GM18867 (cell line): Measurements from ENCODE around the gene TFEB.
A peak's percentile ranks its signal among the peaks of the same experiment; 100 is the strongest.

Experiments
- ATAC-seq: cut with Tn5 transposase; IDR thresholded peaks from one replicate; pipeline ENCODE4 v1.9.1; 2021; ENCODE audit warnings: mild to moderate bottlenecking, moderate library complexity; ENCODE audit not compliant: unreplicated experiment

TFEB gene

DNA sequence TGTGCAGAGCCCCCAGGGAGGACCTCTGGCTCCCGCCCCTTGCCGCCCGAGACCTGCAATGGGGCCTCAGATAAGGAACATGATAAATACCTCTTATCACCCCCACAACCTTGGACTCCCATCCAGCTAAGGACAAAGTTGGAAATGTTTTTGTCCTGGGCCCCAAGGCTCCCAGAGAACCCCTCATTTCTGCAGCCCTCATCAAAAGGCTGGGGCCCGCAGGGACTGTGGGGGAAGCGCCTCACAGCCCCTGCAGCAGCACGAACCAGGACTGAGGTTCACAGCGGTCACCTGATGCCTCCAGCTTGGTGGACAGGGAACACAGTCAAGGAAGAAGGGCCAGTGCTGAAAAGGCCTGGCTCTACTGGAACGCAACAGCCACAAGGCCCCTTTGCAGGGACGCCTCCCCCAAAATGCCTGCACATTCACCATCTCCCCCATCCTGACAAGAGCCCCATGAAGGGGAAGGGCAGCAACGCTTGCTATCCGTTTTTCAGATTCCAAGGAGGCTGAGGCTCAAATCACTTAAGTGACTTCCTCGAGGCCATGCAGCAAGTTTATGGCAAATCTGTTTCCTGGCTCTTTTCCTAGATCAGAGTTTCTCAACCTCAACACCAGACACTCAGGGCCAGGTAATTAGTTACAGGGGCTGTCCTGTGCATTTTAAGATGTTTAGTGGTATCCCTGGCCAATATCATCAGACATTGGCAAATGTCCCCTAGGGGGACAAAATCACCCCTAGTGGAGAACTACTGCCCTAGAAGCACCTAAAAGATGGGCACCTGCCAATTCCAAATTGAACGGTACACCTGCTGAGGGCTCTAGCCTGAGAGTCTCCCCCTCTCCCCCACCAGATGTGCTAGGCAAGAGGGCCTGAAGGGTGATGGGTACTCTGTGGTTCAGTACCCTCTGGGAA, 10.6 kb downstream of the TFEB start:
- no peak for ATAC-seq

DNA sequence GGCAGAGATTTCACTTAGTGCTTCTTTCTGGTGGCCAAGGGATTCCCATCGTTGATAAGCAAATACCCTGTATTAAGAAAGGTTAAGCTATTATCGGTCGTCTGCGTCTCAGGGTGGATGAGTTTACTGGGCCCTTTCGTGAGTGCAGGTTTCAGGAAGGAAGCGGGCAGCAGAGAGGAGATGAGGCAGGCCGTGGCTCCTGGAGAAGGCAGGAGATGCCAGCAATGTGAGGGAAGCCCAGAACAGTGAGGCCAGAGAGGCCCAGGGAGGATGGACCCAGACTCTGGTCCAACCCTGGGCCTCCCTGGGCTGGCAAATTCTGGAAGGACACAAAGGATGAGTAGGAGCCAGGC, 11.2 kb downstream of the TFEB start:
- ATAC-seq, result no peak

DNA sequence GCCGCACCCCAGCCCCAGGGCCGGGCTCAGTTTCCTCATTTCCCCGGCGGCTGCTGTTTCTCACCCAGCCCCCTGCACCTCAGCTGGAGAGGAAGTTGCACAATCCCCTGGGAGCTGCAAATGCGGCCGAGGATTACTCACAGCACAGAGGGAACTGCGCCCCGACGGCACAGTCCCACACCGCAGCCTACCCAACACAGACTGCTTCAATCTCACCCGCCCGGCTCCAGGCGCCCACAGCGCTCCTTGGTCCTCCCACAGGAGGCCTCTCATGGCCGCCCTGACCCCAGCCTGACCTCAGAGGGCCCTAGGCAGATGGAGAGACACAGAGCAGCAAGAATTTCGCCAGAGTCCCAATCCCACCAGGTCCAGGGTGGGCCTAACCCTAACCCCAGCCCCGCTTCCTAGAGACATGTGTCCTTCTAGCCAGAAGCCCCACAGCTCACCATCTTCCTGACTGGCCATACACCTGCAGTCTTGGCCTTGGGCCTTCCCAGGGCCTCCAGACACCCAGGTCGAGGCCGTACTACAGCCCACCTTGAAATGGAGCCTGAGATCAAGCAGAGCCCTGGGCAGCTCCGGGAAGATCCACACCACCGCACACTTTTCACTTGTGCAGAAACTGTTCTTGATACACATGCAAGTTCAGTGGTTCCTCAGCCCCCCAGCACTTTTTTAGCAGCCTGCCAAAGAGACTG, 11.7 kb downstream of the TFEB start:
- ATAC-seq, result peak; percentile 62

DNA sequence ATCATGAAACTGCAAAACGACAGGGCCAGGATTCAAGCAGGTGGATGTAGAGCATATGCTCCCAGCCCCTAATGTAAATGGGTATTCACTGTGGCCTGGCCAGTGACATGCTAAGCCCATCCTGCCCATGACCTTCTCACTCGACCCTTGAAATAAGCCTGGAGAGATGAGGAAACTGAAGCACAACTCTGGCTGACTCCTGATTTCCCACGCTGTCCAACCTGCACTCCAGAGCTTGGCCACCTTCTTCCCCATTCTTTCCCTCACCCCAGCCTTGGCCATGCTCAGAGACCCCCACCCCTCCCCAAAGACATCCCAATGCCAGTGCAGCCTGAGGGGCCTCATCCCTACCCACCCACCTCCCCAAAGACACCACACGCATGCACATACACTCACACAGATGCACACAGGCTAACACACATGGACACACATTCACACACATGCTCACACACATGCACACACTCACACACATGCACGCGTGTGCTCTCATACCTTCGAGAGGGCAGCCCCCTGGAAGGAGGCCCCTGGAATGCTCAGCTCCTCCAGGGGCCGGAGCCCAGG, 12.4 kb downstream of the TFEB start:
- no peak for ATAC-seq

DNA sequence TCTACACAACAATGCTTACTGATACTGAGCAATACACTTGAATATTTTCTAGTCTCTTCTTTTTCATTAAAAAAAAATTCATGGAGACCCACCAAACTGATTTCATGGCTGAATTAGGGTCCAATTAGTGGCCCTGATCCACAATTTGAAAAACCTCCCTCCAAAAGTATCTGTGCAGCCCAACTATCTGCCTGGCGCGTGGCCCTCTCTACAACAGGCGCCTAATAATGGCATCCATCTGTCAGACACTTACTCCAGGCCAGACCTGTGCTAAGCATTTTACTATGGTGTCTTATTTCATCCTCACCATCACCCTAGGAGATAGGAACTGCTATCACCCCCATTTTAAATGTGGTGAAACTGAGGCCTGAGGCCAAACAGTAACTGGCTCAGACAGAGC, 14.0 kb downstream of the TFEB start:
- no peak for ATAC-seq

DNA sequence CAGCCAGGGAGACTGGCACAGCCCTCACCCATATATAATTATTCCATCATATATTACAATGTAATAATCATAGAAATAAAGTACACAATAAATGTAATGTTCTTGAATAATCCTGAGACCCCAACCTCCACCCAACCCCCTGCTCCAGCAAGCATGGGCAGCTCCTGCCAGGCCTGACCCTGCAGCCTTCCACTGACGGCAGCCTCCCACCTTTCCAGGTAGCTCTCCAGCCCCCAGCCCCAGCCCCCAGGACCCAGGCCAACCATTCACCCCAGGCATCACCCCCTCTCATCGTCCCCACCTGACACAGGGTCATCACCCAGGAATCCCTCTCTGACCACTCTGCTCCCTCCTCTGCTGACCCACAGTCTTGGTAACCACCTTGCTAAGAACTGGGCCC, 14.6 kb downstream of the TFEB start:
- no peak for ATAC-seq

DNA sequence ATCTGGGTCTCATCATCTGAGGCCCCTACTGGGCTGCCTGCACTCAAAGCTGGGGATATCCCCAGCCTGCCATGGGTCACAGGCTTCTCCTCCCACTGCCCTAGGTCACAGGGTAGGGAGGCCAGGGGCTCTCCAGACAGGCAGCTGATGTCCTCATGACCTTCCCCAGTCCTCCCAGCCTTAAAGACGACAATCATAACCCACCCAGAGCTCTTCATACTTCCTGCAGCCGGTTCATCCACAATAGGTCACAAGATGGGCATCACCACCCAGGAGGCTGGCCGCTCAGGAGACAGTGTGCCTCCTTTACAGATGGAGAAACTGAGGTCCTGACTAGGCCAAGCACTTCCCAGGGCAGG, 15.2 kb downstream of the TFEB start:
- no peak for ATAC-seq

DNA sequence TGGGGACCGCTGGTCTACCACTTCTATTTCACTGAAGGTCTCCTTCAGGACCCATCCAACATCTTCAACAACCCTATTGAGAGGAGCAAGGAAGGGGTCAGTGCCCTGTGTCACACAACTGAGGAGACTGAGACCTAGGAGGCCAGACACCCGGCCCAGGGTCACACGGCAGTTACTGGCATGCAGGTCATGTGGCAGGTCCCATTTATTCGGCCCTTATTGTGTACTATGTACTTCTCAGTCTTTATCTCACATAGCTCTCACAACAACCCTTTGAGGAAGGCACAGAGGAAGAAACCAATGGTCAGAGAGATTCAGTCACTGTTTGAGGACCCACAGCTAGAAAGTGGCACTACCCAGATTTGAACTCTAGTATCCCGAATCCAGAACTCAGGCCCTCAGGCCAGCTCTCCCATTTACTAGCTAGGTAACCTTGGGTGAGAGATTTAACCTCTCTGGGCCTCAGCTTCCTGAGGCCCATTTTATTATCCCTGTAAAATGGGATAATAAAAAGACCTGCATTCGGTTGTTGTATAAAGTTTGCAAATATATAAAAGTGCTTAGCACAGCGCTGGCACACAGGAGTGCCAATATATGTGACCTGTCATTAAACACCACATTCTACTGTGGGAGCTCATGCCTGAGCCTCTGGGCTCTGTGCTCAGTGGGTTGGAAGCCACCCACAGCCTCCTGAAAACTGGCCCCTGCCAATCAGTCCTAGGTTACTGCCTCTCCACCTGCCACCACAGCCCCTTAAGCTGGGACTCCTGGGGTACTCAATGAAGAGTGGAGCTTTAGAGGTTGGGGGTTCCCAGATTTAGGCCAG, 15.8 kb downstream of the TFEB start:
- ATAC-seq, result no peak

DNA sequence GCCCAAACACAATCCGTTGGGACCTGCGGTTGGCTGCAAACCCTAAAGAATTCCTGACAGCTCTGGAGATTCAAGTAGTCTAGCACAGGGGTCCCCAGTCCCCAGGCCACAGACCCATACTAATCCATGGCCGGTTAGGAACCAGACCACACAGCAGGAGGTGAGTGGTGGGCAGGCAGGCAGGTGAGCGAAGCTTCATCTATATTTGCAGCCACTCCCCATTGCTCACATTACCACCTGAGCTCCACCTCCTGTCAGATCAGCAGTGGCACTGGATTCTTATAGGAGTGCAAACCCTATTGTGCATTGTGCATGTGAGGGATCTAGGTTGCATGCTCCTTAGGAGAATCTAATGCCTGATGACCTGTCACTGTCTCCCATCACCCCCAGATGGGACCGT, 16.6 kb downstream of the TFEB start:
- ATAC-seq, result no peak

DNA sequence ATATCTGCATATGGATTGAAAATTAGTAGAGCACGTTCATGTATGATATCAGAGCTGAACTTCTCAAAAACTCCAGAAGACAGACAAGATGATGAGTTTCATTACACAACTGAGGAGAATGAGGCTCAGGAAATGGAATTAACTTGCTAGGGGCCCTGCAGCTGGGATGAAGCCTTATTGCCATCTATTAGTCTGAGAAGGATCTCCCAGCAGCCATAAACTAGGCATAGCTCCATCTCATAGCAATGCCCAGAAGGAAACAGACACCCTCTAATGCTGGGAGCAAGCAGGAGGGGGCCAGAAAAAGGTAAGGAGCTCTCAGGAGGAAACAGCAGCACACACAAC, 18.0 kb downstream of the TFEB start:
- no peak for ATAC-seq

DNA sequence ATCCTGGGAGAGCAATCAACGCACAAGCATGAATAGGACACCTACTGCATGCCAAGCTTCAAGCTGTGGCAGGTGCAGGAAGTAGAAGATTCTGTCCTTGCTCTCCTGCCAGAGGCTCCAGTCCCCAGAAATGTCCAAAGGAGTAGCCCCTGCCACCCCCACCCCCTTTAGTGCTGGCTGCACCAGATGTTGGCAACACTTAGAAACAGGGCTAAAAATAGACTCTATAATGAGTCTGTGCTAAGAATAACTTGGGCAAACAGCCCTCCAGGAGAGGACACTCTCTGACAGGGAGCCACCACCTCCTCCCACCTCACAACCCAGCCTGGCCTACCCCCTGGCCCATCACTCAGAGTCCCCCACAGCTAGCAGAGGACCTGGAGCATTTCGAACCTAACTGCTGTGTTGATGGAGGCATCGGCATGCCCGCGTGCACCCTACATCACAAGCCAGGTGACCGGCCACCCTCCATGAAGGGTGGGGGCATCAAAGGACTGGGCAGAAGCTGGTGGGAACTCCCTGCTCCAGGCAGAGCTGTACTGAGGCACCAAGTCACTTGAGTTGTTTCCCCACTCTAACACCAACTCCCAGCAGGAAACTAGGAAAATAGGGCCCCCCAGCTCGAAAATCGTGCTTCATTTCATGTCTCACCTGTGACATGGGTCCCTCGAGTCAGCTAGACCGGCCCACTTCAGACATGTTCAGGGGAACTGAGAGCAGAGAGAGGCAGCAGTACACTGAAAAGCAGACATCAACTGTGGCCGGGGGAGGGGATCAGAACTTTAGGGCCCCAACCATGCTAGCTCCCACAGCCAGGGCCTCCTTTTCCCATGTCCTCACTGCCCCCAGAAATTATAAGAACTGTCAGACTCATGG, 18.7 kb downstream of the TFEB start:
- ATAC-seq, result no peak

DNA sequence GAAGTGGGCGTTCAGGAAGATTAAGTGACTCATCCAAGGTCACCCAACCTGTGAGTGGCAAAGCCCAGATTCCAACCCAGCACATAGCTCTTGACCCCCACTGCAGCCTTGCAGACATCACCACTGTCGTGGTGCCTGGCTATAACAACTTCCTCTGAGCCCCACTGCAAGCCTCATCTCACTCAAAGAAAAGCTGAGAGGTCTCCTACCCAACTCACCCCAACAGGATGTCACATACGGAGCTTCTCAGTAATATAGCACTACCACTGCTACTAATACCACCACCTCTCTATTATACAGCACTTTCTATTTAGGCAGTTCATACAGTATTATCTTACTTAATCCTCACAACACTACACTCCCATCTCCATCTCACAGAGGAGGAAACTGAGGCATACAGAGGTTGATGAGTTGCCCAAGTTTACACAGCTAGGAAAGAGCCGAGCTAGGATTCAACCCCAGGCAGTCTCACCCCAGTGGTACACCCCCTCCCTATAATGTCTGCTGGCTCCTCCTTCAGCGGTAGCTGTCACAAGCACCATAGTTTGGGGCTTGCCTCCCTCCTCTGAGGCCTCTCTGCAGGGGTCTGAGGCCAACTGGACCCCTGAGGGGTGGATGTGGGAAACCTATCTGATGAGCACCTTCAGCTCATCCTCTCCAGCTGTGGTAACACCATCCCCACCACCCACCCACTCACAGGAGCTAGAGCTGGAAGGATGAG, 19.5 kb downstream of the TFEB start:
- no peak for ATAC-seq

DNA sequence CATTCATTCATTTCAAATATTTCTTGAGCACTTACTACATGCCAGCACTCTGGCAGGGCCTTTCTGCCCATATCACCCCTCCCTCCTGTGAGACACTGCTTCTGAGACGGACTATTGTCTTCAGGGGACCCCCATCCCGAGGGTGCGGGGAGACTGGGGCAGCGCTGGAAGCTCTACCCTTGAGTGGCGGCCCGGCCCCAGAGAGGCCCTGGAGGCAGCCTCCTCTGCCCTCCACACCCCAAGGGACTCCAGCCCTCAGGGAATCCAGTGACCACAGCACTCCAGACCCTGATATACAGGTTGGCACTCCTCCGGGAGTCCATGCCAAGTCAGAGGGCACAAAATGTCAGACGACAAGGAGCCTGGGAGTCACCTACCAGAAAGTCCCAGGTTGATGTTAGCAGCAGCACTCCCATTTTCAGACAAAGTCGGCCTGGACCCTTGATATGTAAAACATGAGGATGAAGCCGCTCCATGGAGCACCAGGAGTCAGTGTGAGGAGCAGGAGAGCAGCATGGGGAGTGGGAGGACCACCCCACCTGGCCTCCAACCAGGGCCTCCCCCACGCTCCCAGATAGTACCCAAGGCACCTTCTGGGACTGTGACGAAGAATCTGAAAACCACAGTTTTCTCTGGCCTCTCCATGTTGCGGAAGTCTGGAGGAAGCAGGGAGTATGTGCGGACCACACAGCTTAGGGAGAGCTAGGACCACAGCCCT, 20.7 kb downstream of the TFEB start:
- no peak for ATAC-seq

DNA sequence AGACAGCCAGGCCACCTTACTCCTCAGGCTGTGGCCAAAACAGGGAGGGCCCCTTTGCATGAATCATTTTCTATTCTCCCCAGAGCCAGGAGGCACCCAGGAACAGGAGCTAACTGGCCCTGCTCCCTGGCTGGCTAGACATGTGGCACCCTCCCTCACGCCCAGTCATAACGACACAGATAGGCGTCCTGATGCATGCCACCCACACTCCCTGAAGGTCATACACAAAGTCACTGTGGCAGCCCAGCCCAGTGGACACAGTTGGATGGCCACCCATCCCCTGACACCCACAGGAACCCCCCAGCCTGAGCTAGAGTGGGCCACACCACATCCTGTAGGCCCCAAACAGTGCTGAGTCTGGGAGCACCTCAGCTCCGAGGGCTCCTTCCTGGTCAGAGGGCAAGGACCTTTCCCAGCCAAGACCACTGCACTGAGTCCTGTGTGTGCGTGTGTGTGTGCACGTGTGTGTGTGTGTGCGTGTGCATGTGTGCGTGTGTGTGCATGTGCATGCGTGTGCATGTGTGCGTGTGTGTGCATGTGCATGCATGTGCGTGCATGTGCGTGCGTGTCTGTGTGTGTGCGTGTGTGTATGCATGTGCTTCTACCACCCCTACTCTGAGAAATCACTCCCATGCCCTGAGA, 21.6 kb downstream of the TFEB start:
- ATAC-seq, result peak; percentile 56

DNA sequence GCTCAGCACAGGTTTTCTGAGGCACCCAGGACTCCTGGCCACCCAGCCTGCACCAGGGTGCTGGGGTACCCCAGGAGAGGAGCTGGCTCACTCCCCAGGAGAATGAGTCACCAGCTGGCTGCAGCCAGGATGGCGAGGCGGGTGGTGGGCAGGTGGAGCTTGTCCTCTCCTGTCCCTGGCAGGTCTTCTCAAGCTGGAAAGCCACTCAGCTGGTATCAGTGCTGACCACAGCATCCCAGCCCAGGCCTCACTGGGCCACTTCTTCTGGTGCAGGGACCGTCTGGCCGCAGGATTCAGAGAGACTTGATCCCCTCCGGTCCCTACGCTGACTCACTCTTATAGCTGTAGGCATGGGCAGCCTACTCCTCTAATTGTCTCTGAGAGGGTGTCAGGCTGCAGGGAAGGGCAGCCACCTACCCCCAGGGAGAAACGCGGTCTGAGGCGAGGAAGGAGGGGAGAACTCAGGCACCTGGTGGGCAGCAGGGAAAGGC, 22.2 kb downstream of the TFEB start:
- ATAC-seq, result peak; percentile 0

DNA sequence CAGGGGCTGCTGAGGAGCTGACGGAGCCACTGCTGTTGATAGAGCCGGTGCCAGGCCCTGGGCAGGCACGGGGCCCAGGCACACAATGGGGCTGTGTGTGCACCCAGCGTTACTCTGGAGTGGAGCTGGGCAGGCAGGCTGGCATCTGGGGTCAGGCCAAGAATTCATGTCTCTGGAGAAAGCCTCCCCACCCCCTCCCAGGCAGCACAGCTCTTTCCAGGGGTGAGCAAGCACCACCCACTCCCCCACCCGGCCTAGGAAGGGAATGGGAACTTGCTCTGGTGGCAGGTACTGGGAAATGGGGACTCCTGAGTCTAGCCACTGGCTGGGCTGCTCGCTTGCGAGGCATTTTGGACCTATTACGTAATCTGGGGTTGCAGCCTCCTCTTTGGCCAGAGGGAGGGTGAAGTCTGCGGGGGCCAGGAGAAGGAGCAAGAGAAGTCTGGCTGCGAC, 22.7 kb downstream of the TFEB start:
- no peak for ATAC-seq

DNA sequence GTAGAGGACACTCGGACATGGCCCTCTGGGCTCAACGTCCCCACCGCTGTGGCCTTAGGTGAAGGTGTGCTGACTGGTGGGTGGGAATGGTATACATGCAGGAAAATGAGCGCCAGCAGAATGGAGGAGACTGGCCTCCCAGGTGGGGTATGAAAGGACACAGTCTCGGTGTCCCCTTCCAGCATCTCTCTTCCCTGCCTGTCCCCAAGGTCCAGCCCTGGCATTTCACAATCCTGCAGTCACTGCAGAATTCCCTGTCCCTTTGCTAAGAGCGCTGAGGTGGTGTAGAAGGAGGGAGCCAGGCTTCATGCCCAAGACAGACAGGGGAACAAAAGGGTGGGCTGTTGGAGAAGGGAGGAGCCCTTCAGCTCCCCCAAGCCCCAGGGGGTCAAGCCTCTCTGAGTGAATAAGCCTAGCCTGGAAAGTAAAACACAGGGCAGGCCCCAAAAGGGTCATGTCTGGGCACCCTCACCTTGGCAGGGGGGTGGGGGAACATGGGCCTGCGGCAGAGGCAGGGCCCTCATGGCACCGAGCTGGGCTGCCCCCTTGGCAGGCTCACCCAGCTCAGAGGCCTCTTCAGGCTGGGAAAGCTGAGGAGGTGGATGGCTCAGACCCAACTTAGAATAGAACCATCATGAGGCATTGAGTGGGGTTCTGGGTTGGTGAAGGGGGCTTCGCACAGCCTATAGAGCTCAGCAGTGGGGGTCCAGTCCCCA, 23.9 kb downstream of the TFEB start:
- no peak for ATAC-seq

DNA sequence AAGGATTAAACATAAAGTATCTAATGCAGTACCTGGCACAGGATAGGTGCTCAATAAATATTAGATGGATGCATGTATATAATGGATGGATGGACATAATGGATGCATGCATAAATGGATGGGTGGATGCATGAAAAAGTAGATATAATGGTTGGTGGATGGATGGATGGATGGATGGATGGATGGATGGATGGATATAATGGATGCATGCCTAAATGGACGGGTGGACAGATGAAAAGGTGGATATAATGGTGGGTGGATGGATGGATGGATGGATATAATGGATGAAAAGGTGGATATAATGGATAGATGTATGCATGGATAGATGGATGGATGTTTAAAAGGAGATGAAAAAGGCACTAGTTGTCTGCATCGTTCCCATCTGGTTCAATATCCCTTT, 26.0 kb downstream of the TFEB start:
- no peak for ATAC-seq
